RPMI8226 (cell line): ENCODE results near the gene GART.

Experiments used
- DNase-seq: peaks from one replicate; pipeline ENCODE4 v3.0.0-alpha.2; 2015

The GART gene

DNA sequence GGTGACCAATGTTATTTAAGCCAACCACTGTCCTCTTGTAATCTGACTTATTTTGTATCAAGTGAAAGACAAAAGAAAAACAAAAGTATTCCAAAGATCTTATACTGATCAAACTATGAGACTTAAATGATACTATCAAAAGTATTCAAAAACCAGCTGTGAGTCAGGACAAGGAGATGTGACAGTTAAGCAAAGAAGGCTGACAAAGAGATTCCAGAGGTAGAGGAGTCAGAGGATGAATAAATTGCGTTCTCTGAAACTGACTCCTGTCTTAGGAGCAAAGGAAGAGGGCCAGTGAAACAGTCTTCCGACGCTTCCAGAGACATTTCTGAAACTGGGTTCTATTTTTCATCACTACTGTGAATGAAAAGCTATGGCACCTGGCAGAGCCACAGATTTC is 83.1 kb downstream of the GART start:
- no peak for DNase-seq

DNA sequence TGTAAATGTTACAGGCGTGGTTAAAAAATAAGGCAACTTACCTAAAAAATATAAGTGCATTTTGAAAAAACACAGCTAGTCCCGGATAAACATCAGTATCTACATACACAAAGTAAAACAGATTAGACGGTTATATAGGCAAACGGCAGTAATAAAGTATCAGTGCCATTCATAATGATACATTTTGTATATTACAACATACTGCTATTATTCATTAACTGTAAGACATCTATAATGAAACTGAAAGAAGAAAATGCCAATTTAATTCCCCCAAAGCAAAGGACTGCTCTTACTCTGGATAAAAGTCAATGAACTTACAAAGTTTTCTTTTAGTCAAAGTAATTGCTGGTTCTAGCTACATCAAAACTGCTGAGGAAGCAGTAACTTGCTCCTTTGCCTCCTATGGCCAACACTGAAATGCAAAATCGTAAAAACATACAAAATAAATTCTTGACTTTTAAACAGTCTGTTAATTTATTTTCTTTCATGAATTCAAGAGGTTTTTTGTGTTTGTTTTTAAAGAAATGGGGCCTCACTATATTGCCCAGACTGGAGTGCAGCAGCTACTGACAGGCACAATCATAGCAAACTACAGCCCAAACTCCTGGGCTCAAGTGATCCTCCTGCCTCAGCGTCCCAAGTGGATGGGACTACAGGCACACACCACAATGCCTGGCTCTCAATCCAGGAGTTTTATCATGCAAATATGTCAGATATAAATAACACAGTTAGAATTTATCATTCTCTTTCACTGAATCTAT is 86.1 kb downstream of the GART start:
- no peak for DNase-seq
